Measurements from ENCODE around the gene PRKD2.

PRKD2 gene

DNA sequence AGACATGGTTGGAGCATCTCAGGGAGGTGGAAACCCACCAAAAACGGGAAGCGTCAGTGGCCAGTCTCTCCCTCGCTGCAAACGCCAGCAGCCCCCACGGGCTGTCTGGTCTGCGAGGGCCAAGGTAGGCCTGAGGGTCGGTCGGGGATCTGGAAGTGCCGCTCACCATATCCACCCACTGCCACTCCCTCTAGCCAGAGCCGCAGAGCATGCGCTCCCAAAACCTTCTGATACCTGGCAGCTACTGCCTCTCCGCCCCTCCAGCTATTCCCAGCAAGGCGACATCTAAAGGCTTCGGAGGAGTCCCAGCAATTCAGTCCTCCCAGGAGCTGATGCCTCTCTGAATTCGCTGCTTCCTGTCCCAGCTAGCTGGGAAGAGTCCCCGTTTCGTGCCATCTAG lies 24.5 kb upstream of the PRKD2 start:
- no peak for DNase-seq

- DNase-seq, result no peak
These were observed 22.4 kb upstream of the PRKD2 start for GRCh38 chr19:46739290-46739771.

DNA sequence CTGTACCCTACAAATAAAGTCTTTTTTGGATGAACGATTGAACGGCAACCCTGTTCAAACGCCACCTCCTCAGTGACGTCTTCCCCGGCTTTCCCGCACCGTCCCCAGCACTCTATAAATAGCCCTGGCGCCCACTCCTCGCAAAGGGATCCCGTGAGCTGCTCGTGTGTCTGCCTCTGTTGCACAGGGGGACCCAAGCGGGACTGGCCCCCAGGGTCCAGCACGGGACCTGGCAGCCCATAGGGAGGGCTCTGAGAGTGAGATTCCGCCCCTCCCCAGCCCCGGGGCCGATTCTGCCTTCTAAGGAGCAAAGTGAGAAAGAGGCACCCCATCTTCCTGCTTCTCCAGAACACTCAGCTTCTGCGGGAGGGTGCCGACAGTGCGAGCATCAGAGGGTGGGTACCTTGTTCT lies 20.9 kb upstream of the PRKD2 start:
- DNase-seq, result no peak

DNA sequence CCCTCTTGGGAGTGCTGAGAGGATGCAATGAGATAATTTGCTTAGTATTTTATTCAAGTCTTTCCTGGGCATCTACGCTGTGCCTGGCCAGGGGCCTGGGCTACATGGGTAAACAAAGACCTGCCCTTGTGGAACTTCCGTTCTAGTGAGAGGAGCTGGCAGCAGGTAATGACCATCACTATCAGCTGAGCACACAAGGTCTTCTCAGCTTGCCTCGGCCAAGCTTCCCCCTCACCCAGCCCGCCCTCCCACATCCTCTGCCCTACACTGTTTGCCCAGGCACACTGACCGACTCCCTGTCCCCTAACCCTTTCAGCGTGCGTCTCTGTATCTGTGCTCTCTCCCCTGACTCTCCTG lies 20.4 kb upstream of the PRKD2 start:
- no peak for DNase-seq

GRCh38 chr19:46736531-46737297 lies 19.8 kb upstream of the PRKD2 start:
- DNase-seq, result no peak

GRCh38 chr19:46733690-46734292 lies 16.9 kb upstream of the PRKD2 start:
- DNase-seq, result no peak

- DNase-seq, result no peak
These were observed 16.2 kb upstream of the PRKD2 start for GRCh38 chr19:46732966-46733689.

GRCh38 chr19:46732172-46732938 lies 15.4 kb upstream of the PRKD2 start:
- DNase-seq, result no peak

DNA sequence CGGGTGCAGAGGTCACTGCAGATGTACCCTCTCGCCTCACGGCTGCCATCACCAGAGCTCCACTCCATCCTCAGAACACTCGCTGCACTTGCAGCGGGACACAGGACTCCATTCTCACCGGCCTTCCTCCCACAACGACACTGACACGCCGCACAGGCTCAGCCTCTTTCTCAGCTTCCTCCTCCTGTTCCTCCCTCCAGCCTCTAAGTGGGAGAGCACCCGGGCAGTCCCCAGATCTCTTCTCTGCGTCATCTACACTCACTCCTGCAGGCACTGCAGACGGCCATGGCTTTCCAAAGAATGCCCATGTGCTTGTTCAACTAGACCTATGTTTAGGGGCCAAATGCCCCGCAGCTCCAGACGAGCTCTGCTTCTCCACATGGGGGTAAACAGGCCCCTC lies 14.7 kb upstream of the PRKD2 start:
- DNase-seq, result no peak

GRCh38 chr19:46731007-46731501 lies 14.1 kb upstream of the PRKD2 start:
- no peak for DNase-seq

- DNase-seq, result no peak
These were observed 13.7 kb upstream of the PRKD2 start for GRCh38 chr19:46730595-46730994.

DNA sequence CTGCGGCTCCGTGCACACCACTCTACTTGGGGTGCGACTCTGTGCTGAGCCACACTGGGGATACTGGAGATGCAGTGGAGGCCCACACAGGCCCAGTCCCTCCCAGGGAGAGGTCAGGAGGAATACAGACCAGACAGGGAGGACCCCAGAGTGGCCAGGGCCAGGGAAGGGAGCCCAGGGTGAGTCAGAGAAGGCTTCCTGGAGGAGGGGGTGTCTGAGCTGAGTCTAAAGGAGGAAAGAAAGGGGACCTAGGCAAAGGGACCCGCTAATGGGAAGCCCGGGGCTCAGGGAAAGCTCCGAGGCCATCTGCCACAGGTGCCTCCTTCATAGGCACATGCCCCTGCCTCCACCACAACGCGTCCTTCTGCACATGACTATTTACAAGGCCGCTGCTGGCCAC lies 13.3 kb upstream of the PRKD2 start:
- DNase-seq, result no peak

DNA sequence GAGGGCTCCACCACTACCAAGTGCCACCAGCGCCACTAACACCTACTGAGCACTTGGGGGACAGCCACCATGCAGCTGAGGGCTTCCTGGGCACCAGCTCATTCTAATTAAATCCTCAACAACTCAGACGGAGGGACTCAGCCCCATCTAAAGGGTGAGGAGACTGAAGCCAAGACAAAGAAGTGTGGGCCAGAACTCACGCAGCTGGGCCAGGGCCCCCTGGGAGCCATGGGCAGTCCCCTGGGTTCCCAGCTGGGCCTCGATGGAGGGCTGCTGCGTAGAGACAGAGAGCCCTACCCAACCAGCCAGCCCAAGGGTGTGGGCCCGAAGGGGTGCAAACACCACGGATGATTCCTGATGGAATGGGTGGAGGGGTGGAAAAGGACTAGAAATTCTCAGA lies 12.8 kb upstream of the PRKD2 start:
- no peak for DNase-seq

GRCh38 chr19:46728693-46729339 lies 11.9 kb upstream of the PRKD2 start:
- peak; percentile 87 for DNase-seq

DNA sequence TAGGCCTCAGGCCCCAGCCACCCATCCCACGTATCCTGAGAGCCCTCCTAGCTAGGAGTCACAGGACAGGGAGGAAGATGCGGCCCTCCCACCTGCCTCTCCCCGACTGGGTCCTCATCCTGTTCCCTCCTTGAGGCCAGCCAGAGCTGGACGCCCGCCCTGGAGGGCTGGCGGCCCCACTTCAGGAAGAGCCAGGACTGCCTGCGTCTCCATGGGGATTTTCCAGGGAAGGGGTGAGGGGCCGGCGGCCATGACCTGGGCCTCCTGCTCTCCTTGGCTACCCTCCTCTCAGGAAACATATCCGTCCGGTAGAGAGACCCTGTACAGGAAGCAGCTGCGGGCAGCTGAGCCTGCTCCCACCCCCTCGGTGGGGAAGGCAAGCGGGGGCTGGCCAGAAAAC lies 11.3 kb upstream of the PRKD2 start:
- no peak for DNase-seq

DNA sequence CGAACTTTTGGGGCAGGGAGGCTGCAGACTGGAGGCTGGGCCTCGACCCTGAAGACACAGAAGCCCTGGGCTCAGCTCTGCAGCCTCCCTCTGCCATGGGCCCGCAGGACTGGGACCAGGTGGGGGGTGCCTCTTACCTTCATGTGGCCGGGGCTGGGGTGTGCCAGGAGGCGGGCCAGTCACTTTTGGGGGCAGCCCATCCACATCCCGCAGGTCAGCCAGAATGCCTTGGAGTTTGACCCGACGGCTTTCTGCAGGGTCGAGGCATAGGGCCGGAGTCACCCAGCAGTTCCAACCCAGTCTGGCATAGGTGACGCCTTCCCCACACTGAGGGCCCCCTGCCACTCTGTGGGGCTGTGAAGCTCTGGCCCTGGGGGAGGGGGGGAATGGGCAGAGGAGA lies 10.8 kb upstream of the PRKD2 start:
- DNase-seq, result no peak

- no peak for DNase-seq
These were observed 10.1 kb upstream of the PRKD2 start for GRCh38 chr19:46726971-46727501.

DNA sequence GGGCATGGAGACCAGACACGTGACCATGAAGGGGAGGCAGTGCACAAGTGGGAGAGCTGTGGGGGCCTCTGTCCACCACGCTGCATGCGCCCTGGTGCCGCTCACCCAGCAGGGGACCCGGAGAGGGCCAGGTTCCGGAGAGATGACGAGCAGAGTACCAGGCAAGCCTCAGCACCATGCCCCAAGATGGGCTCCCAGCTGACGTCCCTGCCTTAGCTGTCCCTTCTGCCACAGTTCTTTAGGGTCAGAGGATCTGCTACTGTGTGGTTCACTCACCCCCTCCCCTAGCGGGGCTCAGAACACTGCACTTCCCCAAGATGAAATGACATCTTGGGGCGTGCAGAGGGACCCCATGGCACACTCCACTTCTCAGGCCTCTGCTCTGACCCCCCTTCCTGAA lies 9.6 kb upstream of the PRKD2 start:
- no peak for DNase-seq

DNA sequence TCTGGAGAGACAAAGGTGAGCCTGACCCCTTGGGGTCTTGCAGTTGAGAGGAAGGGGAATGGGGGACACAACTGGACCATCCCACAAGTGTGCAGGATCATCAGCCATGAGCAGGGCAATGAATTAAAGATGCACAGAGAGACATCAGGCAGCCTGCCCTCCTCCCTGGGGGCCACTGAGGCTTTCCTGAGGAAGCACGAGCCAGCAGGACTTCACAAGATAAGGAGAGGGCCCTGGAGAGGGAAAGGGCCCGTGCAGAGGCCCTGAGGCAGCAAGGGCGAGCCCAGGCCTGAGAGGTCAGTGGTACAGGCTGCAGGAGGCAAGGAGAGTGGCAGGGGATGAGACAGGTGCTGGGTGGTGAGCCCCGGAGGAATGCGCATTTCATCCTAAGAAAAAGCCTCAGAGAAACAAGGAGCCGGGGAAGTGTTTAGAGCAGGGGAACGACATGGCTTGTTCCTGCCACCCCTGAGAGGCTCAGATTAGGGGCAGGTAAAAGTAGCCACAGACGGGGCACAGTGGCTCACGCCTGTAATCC lies 9.0 kb upstream of the PRKD2 start:
- DNase-seq, result no peak

DNA sequence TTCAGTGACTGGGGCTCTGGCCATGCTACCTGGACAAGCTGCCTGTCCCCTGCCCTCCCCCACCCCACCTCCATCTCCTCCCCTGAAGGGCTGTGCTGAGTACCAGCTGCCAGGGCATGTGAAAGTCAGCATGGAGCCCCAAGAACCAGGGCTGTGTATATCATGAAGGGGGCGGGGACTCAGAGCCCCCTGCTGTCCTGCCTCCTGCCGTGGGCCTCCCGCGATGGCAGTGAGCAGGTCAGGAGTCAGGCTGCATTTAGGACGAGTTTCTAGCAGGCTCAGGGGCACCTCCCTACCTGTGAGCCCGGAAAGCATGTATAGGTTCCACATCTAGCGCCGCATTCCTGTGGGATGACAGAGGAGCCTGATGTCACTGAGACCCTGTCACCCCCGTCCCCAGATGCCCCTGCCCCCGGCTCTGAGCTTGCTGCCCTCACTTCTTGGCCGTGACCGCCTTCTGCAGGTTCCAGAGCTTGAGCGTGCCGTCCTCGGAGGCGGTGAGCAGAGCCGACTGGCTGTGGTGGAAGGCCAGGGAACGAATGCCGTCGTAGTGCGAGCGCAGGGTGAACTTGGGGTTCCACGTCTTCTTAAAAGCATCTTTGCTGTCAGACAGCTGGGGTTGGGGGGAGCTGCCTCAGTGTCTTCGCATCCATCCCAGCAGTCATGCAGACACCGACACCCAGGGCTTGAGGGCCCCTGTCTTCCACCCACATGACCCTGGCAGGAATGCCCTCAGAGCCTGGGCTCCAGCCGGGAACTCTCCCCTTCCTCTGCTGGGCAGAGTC lies 8.3 kb upstream of the PRKD2 start:
- no peak for DNase-seq

GRCh38 chr19:46724468-46724867 lies 7.6 kb upstream of the PRKD2 start:
- no peak for DNase-seq

Data from activated T-cell treated with anti-CD3 and anti-CD28 coated beads, Interleukin-2, amount 50 U/mL, for 1 hour (primary cell).